GM12875 (cell line): ENCODE results near the gene RGS3.
"Not testable (repeated sequence)": the region's sequence is repeated elsewhere in the genome, so short reads cannot be mapped to it uniquely, and the experiment has no call there.

Experiments
- H3K4me3 ChIP-seq: one replicate; pipeline ENCODE4 v1.5.1; 2011; ENCODE audit warnings: low read depth, low read length, control low read depth
- TF ChIP-seq, protein P1 (sequence below): IDR thresholded peaks from 2 replicates; pipeline ENCODE4 v1.5.1; 2011; ENCODE audit warnings: low read depth, mild to moderate bottlenecking, control low read depth, inconsistent platforms, low read length, moderate library complexity, borderline replicate concordance; ENCODE audit not compliant: insufficient read depth

Gene RGS3

DNA sequence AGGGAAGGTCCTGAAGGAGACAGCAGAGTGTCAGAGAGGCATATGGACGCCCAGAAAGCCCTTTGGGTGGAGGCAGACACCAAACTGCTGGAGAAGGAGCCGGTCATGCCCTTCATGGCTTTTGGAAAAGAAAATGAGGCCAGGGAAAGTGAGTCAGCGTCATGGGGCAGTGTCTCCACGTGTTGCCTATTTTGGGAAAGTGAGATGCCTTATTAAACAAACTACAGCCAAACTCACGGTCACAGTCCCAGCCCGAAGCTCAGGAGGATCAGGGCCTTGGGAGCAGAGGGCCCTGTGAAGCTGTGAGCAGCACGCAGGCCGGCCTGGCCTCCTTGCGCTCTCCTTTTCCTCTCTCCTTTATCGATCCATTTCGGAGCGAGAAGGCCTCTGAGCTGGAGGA lies 25.0 kb downstream of the RGS3 start:
- H3K4me3 ChIP-seq: no peak overlapping the region
- TF ChIP-seq, protein P1, sequence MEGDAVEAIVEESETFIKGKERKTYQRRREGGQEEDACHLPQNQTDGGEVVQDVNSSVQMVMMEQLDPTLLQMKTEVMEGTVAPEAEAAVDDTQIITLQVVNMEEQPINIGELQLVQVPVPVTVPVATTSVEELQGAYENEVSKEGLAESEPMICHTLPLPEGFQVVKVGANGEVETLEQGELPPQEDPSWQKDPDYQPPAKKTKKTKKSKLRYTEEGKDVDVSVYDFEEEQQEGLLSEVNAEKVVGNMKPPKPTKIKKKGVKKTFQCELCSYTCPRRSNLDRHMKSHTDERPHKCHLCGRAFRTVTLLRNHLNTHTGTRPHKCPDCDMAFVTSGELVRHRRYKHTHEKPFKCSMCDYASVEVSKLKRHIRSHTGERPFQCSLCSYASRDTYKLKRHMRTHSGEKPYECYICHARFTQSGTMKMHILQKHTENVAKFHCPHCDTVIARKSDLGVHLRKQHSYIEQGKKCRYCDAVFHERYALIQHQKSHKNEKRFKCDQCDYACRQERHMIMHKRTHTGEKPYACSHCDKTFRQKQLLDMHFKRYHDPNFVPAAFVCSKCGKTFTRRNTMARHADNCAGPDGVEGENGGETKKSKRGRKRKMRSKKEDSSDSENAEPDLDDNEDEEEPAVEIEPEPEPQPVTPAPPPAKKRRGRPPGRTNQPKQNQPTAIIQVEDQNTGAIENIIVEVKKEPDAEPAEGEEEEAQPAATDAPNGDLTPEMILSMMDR: no peak

DNA sequence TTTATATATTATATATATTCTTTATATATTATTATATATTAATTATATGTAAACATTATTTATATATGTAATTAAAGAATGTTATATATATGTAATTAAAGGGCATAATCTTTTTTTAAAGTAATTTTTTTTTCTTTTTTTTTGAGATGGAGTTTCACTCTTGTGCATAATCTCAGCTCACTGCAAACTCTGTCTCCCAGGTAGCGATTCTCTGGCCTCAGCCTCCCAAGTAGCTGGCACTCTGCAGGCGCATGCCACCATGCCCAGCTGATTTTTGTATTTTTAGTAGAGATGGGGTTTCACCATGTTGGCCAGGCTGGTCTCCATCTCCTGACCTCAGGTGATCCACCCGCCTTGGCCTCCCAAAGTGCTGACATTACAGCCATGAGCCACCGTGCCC lies 27.6 kb downstream of the RGS3 start:
- not testable (repeated sequence) for H3K4me3 ChIP-seq

DNA sequence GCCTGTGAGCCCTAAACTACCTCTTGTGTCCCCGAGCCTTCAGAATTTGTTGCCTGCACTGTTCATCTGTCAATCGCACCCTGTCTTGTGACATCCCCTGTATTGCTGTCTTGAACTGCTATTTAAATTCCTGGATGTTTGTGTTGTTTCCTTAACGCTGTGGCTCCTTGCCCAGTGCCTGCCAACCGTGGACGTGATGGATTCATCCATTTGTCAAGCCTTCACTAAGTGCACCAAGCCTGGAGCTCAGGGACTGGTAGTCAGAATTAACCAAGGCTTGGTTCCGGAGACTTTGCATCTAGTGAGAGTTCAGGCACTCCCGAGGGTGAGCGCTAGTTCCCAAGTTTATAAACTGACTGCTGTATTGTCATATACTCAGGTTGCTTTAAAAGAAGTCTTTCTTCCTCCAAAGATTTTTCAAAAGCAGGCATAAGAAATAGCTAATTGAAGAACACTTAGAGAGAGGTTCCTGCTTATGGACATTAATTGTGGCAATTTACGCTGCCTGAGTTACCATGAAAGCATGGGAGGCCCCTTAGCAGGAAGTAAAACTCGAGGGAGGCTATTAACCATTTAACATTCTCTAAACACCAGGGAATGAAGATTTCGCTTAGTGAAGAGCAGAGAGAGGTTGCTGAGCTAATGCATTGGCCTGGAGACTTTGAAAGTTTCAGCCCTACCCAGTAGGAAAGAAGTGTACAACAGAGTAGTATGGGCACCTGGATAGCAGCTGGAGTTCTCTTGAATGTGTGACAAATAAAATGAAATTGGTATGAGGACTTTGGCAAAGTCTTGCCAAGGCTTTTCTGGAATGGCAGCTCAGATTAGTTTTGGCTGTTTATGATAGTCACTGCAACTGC lies 29.0 kb downstream of the RGS3 start:
- TF ChIP-seq, protein P1: no peak
- H3K4me3 ChIP-seq: no peak overlapping the region

DNA sequence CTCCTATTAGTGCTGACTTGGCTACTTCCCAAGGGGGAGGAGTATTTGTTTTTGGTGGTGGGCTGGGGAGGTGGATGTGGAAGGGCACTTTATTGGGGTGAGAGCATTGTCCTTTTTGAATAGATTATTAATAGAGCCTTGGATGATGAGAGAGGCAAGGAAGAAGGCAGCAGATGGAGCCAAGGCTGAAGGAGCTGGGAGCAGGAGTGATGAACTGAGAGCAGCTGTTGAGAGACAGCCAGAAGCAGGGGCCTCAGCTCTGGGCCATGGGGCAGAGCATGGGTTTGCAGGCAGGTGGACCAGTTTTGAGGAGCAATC lies 29.6 kb downstream of the RGS3 start:
- TF ChIP-seq, protein P1: no peak
- H3K4me3 ChIP-seq: no peak overlapping the region

DNA sequence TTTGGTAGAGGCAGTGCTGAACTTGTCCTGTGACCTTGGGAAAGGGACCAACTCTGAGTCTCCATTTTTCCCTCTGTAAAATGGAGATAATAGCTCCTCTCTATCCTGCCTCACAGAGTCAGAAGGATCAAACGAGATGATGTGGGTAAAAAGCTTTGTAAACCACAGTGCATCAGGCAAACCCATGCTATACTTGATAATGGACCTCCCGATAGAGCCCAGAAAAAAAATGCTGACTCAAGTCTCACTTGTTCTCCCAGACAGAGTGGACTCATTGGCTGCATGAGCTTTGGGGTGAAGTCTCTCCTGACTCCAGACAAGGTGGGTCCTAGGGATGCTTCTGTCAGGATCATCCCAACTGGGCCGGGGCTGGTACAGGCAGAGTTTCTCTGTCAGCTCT lies 32.0 kb downstream of the RGS3 start:
- H3K4me3 ChIP-seq: no peak overlapping the region
- TF ChIP-seq, protein P1: no peak

DNA sequence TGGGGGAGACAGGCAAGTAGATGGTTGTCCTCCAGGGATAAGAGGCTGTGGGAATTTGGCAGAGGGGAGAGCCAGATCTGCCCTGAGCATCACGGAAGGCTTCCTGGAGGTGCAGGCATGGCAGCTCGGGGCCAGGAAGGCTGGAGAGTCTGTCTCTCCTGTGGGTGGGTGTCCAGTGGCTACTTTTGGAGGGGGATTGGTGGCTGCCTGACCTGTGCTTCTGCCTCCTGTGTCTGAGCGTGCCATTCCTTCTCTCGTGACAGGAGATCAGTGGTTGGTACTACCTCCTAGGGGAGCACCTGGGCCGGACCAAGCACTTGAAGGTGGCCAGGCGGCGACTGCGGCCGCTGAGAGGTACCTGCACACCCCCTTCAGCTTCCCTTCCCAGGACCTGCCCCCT lies 33.5 kb downstream of the RGS3 start:
- H3K4me3 ChIP-seq: no peak overlapping the region
- TF ChIP-seq, protein P1: no peak

DNA sequence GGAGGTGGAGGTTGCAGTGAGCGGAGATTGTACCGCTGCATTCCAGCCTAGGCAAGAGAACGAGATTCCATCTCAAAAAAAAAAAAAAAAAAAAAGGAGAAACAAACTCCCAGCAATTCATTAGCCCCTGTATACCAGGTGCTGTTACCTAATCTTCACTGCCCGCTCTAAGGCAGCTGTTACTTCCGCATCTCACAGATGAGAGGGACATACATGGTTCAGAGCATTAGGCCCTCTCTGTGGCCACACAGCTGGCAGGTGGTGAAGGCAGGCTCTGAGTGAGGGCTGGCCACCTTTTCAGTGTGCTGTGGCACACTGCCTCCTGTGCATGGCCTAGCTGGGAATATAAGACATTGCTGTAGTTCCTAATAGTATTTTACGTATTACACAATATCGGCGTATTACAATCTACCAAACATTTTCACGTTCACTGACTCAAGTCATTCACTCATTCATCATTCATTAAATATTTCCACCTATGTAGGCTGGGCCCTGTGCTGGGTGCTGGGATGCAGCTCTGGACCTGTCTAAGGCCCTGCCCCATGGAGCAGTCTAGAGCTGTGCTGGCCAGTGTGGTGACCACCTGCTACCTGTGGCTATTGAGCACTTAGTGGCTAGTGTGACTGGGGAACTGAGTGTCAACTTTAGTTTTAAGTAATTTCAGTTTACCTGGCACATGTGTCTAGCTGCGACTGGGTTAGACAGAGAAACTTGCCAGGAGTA lies 35.8 kb downstream of the RGS3 start:
- TF ChIP-seq, protein P1: no peak
- no peak overlapping the region for H3K4me3 ChIP-seq
